IMR-90 (cell line): ENCODE results near the gene NCKAP5. TPM values are rescaled to one million over a fixed set of nuclear protein-coding genes. Genes with fewer than 3 reads are reported as not detected.

Experiments
- ATAC-seq: fragments of 200-7000 bp; cut with Tn5 transposase; 2 replicates; pipeline ENCODE4 v1.9.1; 2020; ENCODE audit warnings: low read depth, mild to moderate bottlenecking, moderate library complexity
- BruUV-seq: library from RNA; stranded (reverse); fragments of 400-500 nt; replicated peaks from 2 replicates; lab custom pipeline; 2021; lab: Mats Ljungman, UMichigan
- CTCF ChIA-PET: fragments of 300-600 bp; formaldehyde crosslinking; extraction: SDS; loops from one replicate; lab custom pipeline; 2021; ENCODE audit warnings: antibody characterized with exemption; lab: Yijun Ruan, JAX
- POLR2A ChIA-PET: fragments of 300-600 bp; sonication (Branson Sonifier 250); formaldehyde crosslinking; loops from one replicate; lab custom pipeline; 2022; ENCODE audit warnings: antibody characterized with exemption; ENCODE audit not compliant: unreplicated experiment; lab: Charles Lee
- DNase-seq: peaks from one replicate; pipeline ENCODE4 v3.0.0; 2013
- H2AFZ ChIP-seq: replicated peaks from 2 replicates; pipeline ENCODE3; 2013; ENCODE audit warnings: low read length, mild to moderate bottlenecking; ENCODE audit not compliant: poor library complexity
- H2AK5ac ChIP-seq: 2 replicates; pipeline ENCODE4 v1.6.1; 2013; ENCODE audit warnings: low read depth, low read length, inconsistent platforms
- H2AK9ac ChIP-seq: replicated peaks from 2 replicates; pipeline ENCODE3; 2013; ENCODE audit warnings: mild to moderate bottlenecking, low read depth, low read length, moderate library complexity; ENCODE audit not compliant: poor library complexity
- H2BK120ac ChIP-seq: 2 replicates; pipeline ENCODE4 v1.6.1; 2013; ENCODE audit warnings: low read depth, low read length, inconsistent platforms
- H2BK15ac ChIP-seq: 3 replicates; pipeline ENCODE4 v1.6.1; 2013; ENCODE audit warnings: low read depth, low read length, inconsistent platforms
- H2BK20ac ChIP-seq: 2 replicates; pipeline ENCODE4 v1.6.1; 2013; ENCODE audit warnings: low read depth, mild to moderate bottlenecking, inconsistent platforms, low read length, moderate library complexity
- H2BK5ac ChIP-seq: 2 replicates; pipeline ENCODE4 v1.6.1; 2013; ENCODE audit warnings: mild to moderate bottlenecking, low read depth, low read length, inconsistent platforms; ENCODE audit not compliant: poor library complexity, severe bottlenecking
- H3K14ac ChIP-seq: replicated peaks from 2 replicates; pipeline ENCODE4 v1.6.1; 2013; ENCODE audit warnings: low read depth, low read length, inconsistent platforms
- H3K18ac ChIP-seq: 2 replicates; pipeline ENCODE4 v1.6.1; 2013; ENCODE audit warnings: low read depth, low read length, control low read depth
- H3K23ac ChIP-seq: 2 replicates; pipeline ENCODE4 v1.6.1; 2013; ENCODE audit warnings: low read depth, low read length, inconsistent platforms
- H3K27ac ChIP-seq: 2 replicates; pipeline ENCODE4 v1.5.1; 2013; ENCODE audit warnings: mild to moderate bottlenecking, control low read depth, low read length; ENCODE audit not compliant: insufficient read depth
- H3K27me3 ChIP-seq: 2 replicates; pipeline ENCODE4 v1.6.1; 2013; ENCODE audit warnings: low read length; ENCODE audit not compliant: control insufficient read depth, insufficient read depth
- H3K36me3 ChIP-seq: 2 replicates; pipeline ENCODE4 v1.6.1; 2013; ENCODE audit warnings: low read length, mixed read lengths; ENCODE audit not compliant: control insufficient read depth, insufficient read depth
- H3K4ac ChIP-seq: 2 replicates; pipeline ENCODE4 v1.6.1; 2013; ENCODE audit warnings: low read depth, low read length, inconsistent platforms
- H3K4me1 ChIP-seq: 2 replicates; pipeline ENCODE4 v1.6.1; 2013; ENCODE audit warnings: low read length, mixed read lengths; ENCODE audit not compliant: control insufficient read depth, insufficient read depth
- H3K4me2 ChIP-seq: 2 replicates; pipeline ENCODE4 v1.6.1; 2013; ENCODE audit warnings: low read depth, mild to moderate bottlenecking, control low read depth, low read length, moderate library complexity
- H3K4me3 ChIP-seq: 2 replicates; pipeline ENCODE4 v1.5.1; 2013; ENCODE audit warnings: low read depth, mild to moderate bottlenecking, control low read depth, low read length, moderate library complexity; ENCODE audit not compliant: insufficient read depth
- H3K56ac ChIP-seq: 2 replicates; pipeline ENCODE4 v1.6.1; 2013; ENCODE audit warnings: low read length, inconsistent platforms; ENCODE audit not compliant: insufficient read depth; ENCODE audit errors: extremely low read depth
- H3K79me1 ChIP-seq, 2 experiments: 2 replicates each; pipeline ENCODE4 v1.6.1; 2013; ENCODE audit warnings: low read length in 2 of 2, inconsistent platforms in 1 of 2, low read depth in 1 of 2
- H3K9ac ChIP-seq: 2 replicates; pipeline ENCODE4 v1.6.1; 2013; ENCODE audit warnings: low read depth, low read length, control low read depth
- H3K9me1 ChIP-seq: 2 replicates; pipeline ENCODE4 v1.6.1; 2013; ENCODE audit warnings: low read length, inconsistent platforms; ENCODE audit not compliant: insufficient read depth
- H3K9me3 ChIP-seq: 2 replicates; pipeline ENCODE4 v1.6.1; 2013; ENCODE audit warnings: low read length; ENCODE audit not compliant: control insufficient read depth, insufficient read depth
- H4K20me1 ChIP-seq: 2 replicates; pipeline ENCODE4 v1.6.1; 2013; ENCODE audit warnings: low read length, inconsistent platforms; ENCODE audit not compliant: insufficient read depth
- H4K5ac ChIP-seq: 2 replicates; pipeline ENCODE4 v1.6.1; 2013; ENCODE audit warnings: mild to moderate bottlenecking, low read depth, low read length, control low read depth
- H4K8ac ChIP-seq, 2 experiments: 2 replicates each; pipeline ENCODE4 v1.6.1; 2013; ENCODE audit warnings: low read depth in 2 of 2, low read length in 2 of 2, control low read depth in 1 of 2, inconsistent platforms in 1 of 2
- H4K91ac ChIP-seq: 2 replicates; pipeline ENCODE4 v1.6.1; 2013; ENCODE audit warnings: low read depth, low read length, inconsistent platforms; ENCODE audit not compliant: insufficient read depth
- BHLHE40 ChIP-seq: fragments of 150-350 bp; IDR thresholded peaks from 2 replicates; pipeline ENCODE4 v1.6.1; 2016; ENCODE audit warnings: mild to moderate bottlenecking, low read depth, low read length
- CEBPB ChIP-seq: IDR thresholded peaks from 2 replicates; pipeline ENCODE4 v1.6.1; 2012; ENCODE audit warnings: low read depth, low read length, improper control_type of control experiment
- CHD1 ChIP-seq: IDR thresholded peaks from 2 replicates; pipeline ENCODE4 v1.6.1; 2012; ENCODE audit warnings: low read depth, low read length, improper control_type of control experiment
- ELK1 ChIP-seq: fragments of 150-350 bp; IDR thresholded peaks from 2 replicates; pipeline ENCODE4 v1.6.1; 2016; ENCODE audit warnings: low read depth, mild to moderate bottlenecking, low read length, moderate library complexity, borderline replicate concordance
- MAFK ChIP-seq: IDR thresholded peaks from 2 replicates; pipeline ENCODE4 v1.6.1; 2012; ENCODE audit warnings: low read depth, low read length, improper control_type of control experiment
- MAZ ChIP-seq: IDR thresholded peaks from 2 replicates; pipeline ENCODE4 v1.6.1; 2012; ENCODE audit warnings: low read depth, mild to moderate bottlenecking, low read length, improper control_type of control experiment, moderate library complexity, borderline replicate concordance
- MXI1 ChIP-seq: IDR thresholded peaks from 2 replicates; pipeline ENCODE4 v1.6.1; 2012; ENCODE audit warnings: low read depth, mild to moderate bottlenecking, low read length, moderate library complexity, borderline replicate concordance
- NFE2L2 ChIP-seq: fragments of 150-350 bp; IDR thresholded peaks from 2 replicates; pipeline ENCODE4 v1.6.1; 2016; ENCODE audit warnings: low read depth, mild to moderate bottlenecking, low read length
- RAD21 ChIP-seq: IDR thresholded peaks from 2 replicates; pipeline ENCODE4 v1.6.1; 2012; ENCODE audit warnings: low read length, improper control_type of control experiment
- RCOR1 ChIP-seq: IDR thresholded peaks from 2 replicates; pipeline ENCODE4 v1.6.1; 2012; ENCODE audit warnings: mild to moderate bottlenecking, low read length, improper control_type of control experiment; ENCODE audit not compliant: insufficient replicate concordance
- RFX5 ChIP-seq: IDR thresholded peaks from 2 replicates; pipeline ENCODE4 v1.8.0; 2012; ENCODE audit warnings: low read depth, mild to moderate bottlenecking, low read length, moderate library complexity
- SMC3 ChIP-seq: fragments of 150-350 bp; IDR thresholded peaks from 2 replicates; pipeline ENCODE4 v1.6.1; 2016; ENCODE audit warnings: low read depth, mild to moderate bottlenecking, antibody characterized with exemption, low read length, moderate library complexity
- WGBS, 2 experiments: methylation state at CpG; one replicate each; pipeline versions ENCODE4 v1.1.5 to v1.1.7; 2013; ENCODE audit warnings: missing lambda C conversion rate in 2 of 2; ENCODE audit not compliant: insufficient read length in 1 of 2; ENCODE audit errors: extremely low coverage in 2 of 2; 5-methylcytosine and 5-hydroxymethylcytosine counted together
- dilution Hi-C: fragments of 300-500 bp; cut with HindIII; formaldehyde crosslinking; loops from one replicate; pipeline ENCODE4 v1.14.3; 2018; ENCODE audit warnings: low sequenced_read_pairs; ENCODE audit not compliant: unreplicated experiment
- in situ Hi-C: fragments of 300-500 bp; cut with MboI; formaldehyde crosslinking; loops from 3 replicates; pipeline ENCODE4 v1.14.3; 2019; ENCODE audit warnings: low sequenced_read_pairs, inconsistent platforms, mixed read lengths
- intact Hi-C: fragments of 100-400 bp; cut with micrococcal nuclease; formaldehyde crosslinking; loops from 2 replicates; pipeline ENCODE4 v1.10.0; 2022
- polyA plus RNA-seq, 3 experiments: library from polyadenylated mRNA; depleted of rRNA; stranded (reverse); fragments of >200 nt; gene quantifications; 2 replicates each; pipeline ENCODE4 v1.2.3, GENCODE V29; 2012; ENCODE audit warnings: low replicate concordance in 1 of 3
- total RNA-seq: library from RNA; depleted of rRNA; stranded (reverse); fragments of >200 nt; gene quantifications from 2 replicates; pipeline ENCODE4 v1.2.3, GENCODE V29; 2012
- TF ChIP-seq, protein P1 (sequence below): conservative IDR thresholded peaks from 2 replicates; pipeline ENCODE4 v1.5.1; 2012; ENCODE audit warnings: mild to moderate bottlenecking, low read depth, low read length, improper control_type of control experiment
- TF ChIP-seq, protein P2 (sequence below): fragments of 150-350 bp; IDR thresholded peaks from 2 replicates; pipeline ENCODE4 v1.6.1; 2017; ENCODE audit warnings: mild to moderate bottlenecking, antibody characterized with exemption, low read length, low read depth

Gene NCKAP5
- total and polyA plus RNA-seq, 2 of the 4 experiments (the other 2 are of a cell fraction): 2.7 to 3.9 TPM

GRCh38 chr2:132725148-132725547, 843.1 kb downstream of the NCKAP5 start:
- no peak overlapping the region for H2BK15ac ChIP-seq
- ATAC-seq (no peak), DNase-seq (no peak)
- no peak overlapping the region for H3K4me3 ChIP-seq
- no peak overlapping the region for H3K9ac ChIP-seq
- no peak overlapping the region for H3K4me2 ChIP-seq
- peaks cover 3% of the 10 kb centered on the region; the same call in 1 of the 2 replicates for H4K20me1 ChIP-seq
- BruUV-seq: no TSS peak
- H4K91ac ChIP-seq: no peak overlapping the region
- no peak overlapping the region for H2AK5ac ChIP-seq
- POLR2A ChIA-PET: no interaction called here
- no peaks in the 10 kb centered on the region for H3K4me1 ChIP-seq
- H3K56ac ChIP-seq: no peak overlapping the region
- peaks cover 42% of the 10 kb centered on the region for H3K36me3 ChIP-seq
- H3K9me1 ChIP-seq: peaks cover 15% of the 10 kb centered on the region
- H3K79me1 ChIP-seq: peaks cover 0 to 8% of the 10 kb centered on the region in 2 experiments; a peak in 1 of 4 replicates
- H3K4ac ChIP-seq: no peak overlapping the region
- no peak overlapping the region for H2AFZ ChIP-seq
- H2AK9ac ChIP-seq: no peak overlapping the region
- no peaks in the 10 kb centered on the region for H3K27me3 ChIP-seq
- H3K23ac ChIP-seq: no peak overlapping the region
- H2BK120ac ChIP-seq: no peak overlapping the region
- in situ Hi-C loops: no loop called here
- no CpG with 5 or more reads among the region's 1 CpG for WGBS, 2 experiments
- no peak overlapping the region for H4K5ac ChIP-seq
- no peak overlapping the region for H2BK5ac ChIP-seq
- no peak overlapping the region for H3K27ac ChIP-seq
- intact Hi-C loops: no loop called here
- H3K9me3 ChIP-seq: no peaks in the 10 kb centered on the region
- dilution Hi-C loops: no loop called here
- CTCF ChIA-PET: no interaction called here
- TF ChIP-seq RFX5 (no peak), MXI1 (no peak), RAD21 (no peak), CEBPB (no peak), RCOR1 (no peak), ELK1 (no peak), SMC3 (no peak), MAFK (no peak), CHD1 (no peak), MAZ (no peak), BHLHE40 (no peak), NFE2L2 (no peak)
- TF ChIP-seq, protein P1, sequence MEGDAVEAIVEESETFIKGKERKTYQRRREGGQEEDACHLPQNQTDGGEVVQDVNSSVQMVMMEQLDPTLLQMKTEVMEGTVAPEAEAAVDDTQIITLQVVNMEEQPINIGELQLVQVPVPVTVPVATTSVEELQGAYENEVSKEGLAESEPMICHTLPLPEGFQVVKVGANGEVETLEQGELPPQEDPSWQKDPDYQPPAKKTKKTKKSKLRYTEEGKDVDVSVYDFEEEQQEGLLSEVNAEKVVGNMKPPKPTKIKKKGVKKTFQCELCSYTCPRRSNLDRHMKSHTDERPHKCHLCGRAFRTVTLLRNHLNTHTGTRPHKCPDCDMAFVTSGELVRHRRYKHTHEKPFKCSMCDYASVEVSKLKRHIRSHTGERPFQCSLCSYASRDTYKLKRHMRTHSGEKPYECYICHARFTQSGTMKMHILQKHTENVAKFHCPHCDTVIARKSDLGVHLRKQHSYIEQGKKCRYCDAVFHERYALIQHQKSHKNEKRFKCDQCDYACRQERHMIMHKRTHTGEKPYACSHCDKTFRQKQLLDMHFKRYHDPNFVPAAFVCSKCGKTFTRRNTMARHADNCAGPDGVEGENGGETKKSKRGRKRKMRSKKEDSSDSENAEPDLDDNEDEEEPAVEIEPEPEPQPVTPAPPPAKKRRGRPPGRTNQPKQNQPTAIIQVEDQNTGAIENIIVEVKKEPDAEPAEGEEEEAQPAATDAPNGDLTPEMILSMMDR: no peak
- TF ChIP-seq, protein P2, sequence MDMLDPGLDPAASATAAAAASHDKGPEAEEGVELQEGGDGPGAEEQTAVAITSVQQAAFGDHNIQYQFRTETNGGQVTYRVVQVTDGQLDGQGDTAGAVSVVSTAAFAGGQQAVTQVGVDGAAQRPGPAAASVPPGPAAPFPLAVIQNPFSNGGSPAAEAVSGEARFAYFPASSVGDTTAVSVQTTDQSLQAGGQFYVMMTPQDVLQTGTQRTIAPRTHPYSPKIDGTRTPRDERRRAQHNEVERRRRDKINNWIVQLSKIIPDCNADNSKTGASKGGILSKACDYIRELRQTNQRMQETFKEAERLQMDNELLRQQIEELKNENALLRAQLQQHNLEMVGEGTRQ: no peak
- no peak overlapping the region for H2BK20ac ChIP-seq
- H3K14ac ChIP-seq: no peak overlapping the region
- H3K18ac ChIP-seq: no peak overlapping the region
- no peak overlapping the region for H4K8ac ChIP-seq
